Trophoblast cell (in vitro differentiated cells and primary cell): ENCODE data around the gene CGB5. TPM values are rescaled to one million over a fixed set of nuclear protein-coding genes. Genes with fewer than 3 reads are reported as not detected.
"Not testable (repeated sequence)": the region's sequence is repeated elsewhere in the genome, so short reads cannot be mapped to it uniquely, and the experiment has no call there.

Experiments used
- DNase-seq, 2 donors: peaks; one replicate each; pipeline ENCODE4 v3.0.0-alpha.2; 2016
- H2AFZ ChIP-seq: 2 replicates; pipeline ENCODE4 v1.6.1; 2013; ENCODE audit warnings: low read length, moderate library complexity, mild to moderate bottlenecking; ENCODE audit not compliant: insufficient read depth, poor library complexity
- H2AK5ac ChIP-seq: 2 replicates; pipeline ENCODE4 v1.6.1; 2013; ENCODE audit warnings: mild to moderate bottlenecking, low read length
- H2BK120ac ChIP-seq: 2 replicates; pipeline ENCODE4 v1.6.1; 2013; ENCODE audit warnings: low read length, mild to moderate bottlenecking, moderate library complexity; ENCODE audit not compliant: insufficient read depth, poor library complexity
- H2BK12ac ChIP-seq: 2 replicates; pipeline ENCODE4 v1.6.1; 2013; ENCODE audit warnings: mild to moderate bottlenecking, low read length, moderate library complexity
- H2BK5ac ChIP-seq: 2 replicates; pipeline ENCODE4 v1.6.1; 2013; ENCODE audit warnings: low read length, low read depth, moderate library complexity, mild to moderate bottlenecking; ENCODE audit not compliant: poor library complexity
- H3K14ac ChIP-seq: 2 replicates; pipeline ENCODE4 v1.6.1; 2013; ENCODE audit warnings: mild to moderate bottlenecking, low read length
- H3K18ac ChIP-seq: 2 replicates; pipeline ENCODE4 v1.6.1; 2013; ENCODE audit warnings: mild to moderate bottlenecking, low read length
- H3K23ac ChIP-seq: 2 replicates; pipeline ENCODE4 v1.6.1; 2013; ENCODE audit warnings: low read length
- H3K27ac ChIP-seq: 2 replicates; pipeline ENCODE4 v1.5.1; 2013; ENCODE audit warnings: low read depth, mild to moderate bottlenecking, inconsistent platforms, low read length, moderate library complexity
- H3K27me3 ChIP-seq: 2 replicates; pipeline ENCODE4 v1.6.1; 2013; ENCODE audit warnings: inconsistent platforms, mild to moderate bottlenecking, low read length, moderate library complexity; ENCODE audit not compliant: insufficient read depth
- H3K36me3 ChIP-seq, 2 experiments: 1 replicate in 1 of 2; 2 replicates in 1 of 2; pipeline ENCODE4 v1.6.1; 2013; ENCODE audit warnings: low read length in 2 of 2, mild to moderate bottlenecking in 2 of 2, moderate library complexity in 1 of 2; ENCODE audit not compliant: insufficient read depth in 2 of 2, control insufficient read depth in 1 of 2
- H3K4ac ChIP-seq: 2 replicates; pipeline ENCODE4 v1.6.1; 2013; ENCODE audit warnings: low read depth, mild to moderate bottlenecking, low read length, moderate library complexity
- H3K4me1 ChIP-seq, 2 experiments: 1 replicate in 1 of 2; 2 replicates in 1 of 2; pipeline ENCODE4 v1.6.1; 2013; ENCODE audit warnings: low read length in 2 of 2, mild to moderate bottlenecking in 2 of 2, moderate library complexity in 1 of 2; ENCODE audit not compliant: insufficient read depth in 2 of 2, control insufficient read depth in 1 of 2
- H3K4me2 ChIP-seq: 2 replicates; pipeline ENCODE4 v1.6.1; 2013; ENCODE audit warnings: inconsistent platforms, mild to moderate bottlenecking, low read length, moderate library complexity
- H3K4me3 ChIP-seq: 2 replicates; pipeline ENCODE4 v1.5.1; 2013; ENCODE audit warnings: mild to moderate bottlenecking, low read depth, low read length, inconsistent platforms
- H3K79me1 ChIP-seq: one replicate; pipeline ENCODE4 v1.6.1; 2013; ENCODE audit warnings: low read length
- H3K79me2 ChIP-seq: 2 replicates; pipeline ENCODE4 v1.6.1; 2013; ENCODE audit warnings: low read length, mild to moderate bottlenecking; ENCODE audit not compliant: control insufficient read depth, insufficient read depth, poor library complexity
- H3K9ac ChIP-seq: 2 replicates; pipeline ENCODE4 v1.6.1; 2013; ENCODE audit warnings: mild to moderate bottlenecking, low read length
- H3K9me3 ChIP-seq: 2 replicates; pipeline ENCODE4 v1.6.1; 2013; ENCODE audit warnings: low read depth, mild to moderate bottlenecking, control low read depth, inconsistent platforms, low read length; ENCODE audit not compliant: insufficient read depth
- H4K12ac ChIP-seq: 2 replicates; pipeline ENCODE4 v1.6.1; 2013; ENCODE audit warnings: low read depth, mild to moderate bottlenecking, low read length, moderate library complexity
- H4K8ac ChIP-seq: 2 replicates; pipeline ENCODE4 v1.6.1; 2013; ENCODE audit warnings: low read depth, mild to moderate bottlenecking, low read length, moderate library complexity
- H4K91ac ChIP-seq: one replicate; pipeline ENCODE4 v1.6.1; 2013; ENCODE audit warnings: low read depth, mild to moderate bottlenecking, low read length, moderate library complexity
- WGBS: extraction: QIAGEN DNeasy Blood & Tissue Kit; methylation state at CpG from one replicate; pipeline ENCODE4 v1.1.7; 2013; ENCODE audit warnings: missing lambda C conversion rate; ENCODE audit not compliant: insufficient read length, insufficient coverage; ENCODE audit errors: extremely low coverage; 5-methylcytosine and 5-hydroxymethylcytosine counted together
- polyA plus RNA-seq: library from polyadenylated mRNA; stranded (reverse); fragments of 200-250 nt; gene quantifications from 2 replicates; pipeline ENCODE4 v1.2.3, GENCODE V29; 2013

Gene CGB5
- 322 and 331 TPM in 2 replicates for polyA plus RNA-seq

DNA sequence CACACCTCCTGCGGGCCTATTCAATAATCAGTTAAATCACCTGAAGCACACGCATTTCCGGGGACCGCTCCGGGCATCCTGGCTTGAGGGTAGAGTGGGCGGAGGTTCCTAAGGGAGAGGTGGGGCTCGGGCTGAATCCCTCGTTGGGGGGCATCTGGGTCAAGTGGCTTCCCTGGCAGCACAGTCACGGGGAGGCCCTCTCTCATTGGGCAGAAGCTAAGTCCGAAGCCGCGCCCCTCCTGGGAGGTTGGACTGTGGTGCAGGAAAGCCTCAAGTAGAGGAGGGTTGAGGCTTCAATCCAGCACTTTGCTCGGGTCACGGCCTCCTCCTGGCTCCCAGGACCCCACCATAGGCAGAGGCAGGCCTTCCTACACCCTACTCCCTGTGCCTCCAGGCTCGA lies at the start of gene CGB5:
CGB5 (plus strand) TSS at position 301 of the 400 bp plus-strand sequence. CDS start 362 bp downstream, outside the sequence.
- H3K9ac ChIP-seq, H4K8ac ChIP-seq, H3K9me3 ChIP-seq, H2AFZ ChIP-seq, H3K79me1 ChIP-seq, H4K91ac ChIP-seq, H3K4me2 ChIP-seq, H3K79me2 ChIP-seq, H2AK5ac ChIP-seq, DNase-seq, H3K36me3 ChIP-seq, H2BK5ac ChIP-seq, H3K4me1 ChIP-seq, H3K27ac ChIP-seq, H4K12ac ChIP-seq, H2BK120ac ChIP-seq, H3K23ac ChIP-seq, H2BK12ac ChIP-seq, H3K18ac ChIP-seq, H3K4me3 ChIP-seq, H3K4ac ChIP-seq, H3K14ac ChIP-seq, H3K27me3 ChIP-seq: not testable (repeated sequence)
- no CpG with 5 or more reads among the region's 15 CpGs for WGBS

DNA sequence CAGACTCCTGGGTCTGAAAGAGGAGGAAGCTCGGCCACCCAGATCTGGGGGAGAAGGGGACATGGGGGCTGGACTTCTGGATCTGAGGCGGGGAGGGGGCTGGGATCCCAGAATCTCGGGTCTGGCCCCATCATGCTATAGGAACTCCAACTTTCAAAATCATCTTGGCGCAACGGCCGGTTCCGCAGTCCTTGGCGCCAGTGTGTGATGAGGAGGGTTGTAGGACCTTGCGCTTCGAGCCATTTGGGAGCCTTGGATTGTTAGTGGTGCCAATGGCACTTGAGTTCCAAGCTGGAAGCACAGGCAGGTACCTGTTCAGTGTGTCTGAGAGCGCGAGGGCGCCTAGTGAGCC lies 49.6 kb upstream of the CGB5 start:
- Histone ChIP-seq H2BK12ac (no peak overlapping the region), H3K18ac (peak overlapping the region; percentile 32), H3K27me3 (no peaks in the 10 kb centered on the region), H2AK5ac (peak overlapping the region; percentile 40), H2BK5ac (no peak overlapping the region), H3K79me2 (peaks cover 18% of the 10 kb centered on the region), H3K9ac (peak overlapping the region; percentile 79), H4K8ac (peak overlapping the region; percentile 87), H3K14ac (peak overlapping the region; percentile 8), H3K4ac (peak overlapping the region; percentile 75), H2AFZ (peak overlapping the region; percentile 58), H3K9me3 (no peaks in the 10 kb centered on the region), H2BK120ac (no peak overlapping the region), H3K79me1 (peaks cover 17% of the 10 kb centered on the region), H3K4me1 (peaks cover 21 to 28% of the 10 kb centered on the region in 2 experiments), H3K4me3 (peak overlapping the region; percentile 81), H4K91ac (peak overlapping the region; percentile 59), H3K36me3 (peaks cover 12 to 13% of the 10 kb centered on the region in 2 experiments), H3K4me2 (peak overlapping the region; percentile 78), H3K27ac (no peak overlapping the region), H4K12ac (no peak overlapping the region), H3K23ac (no peak overlapping the region)
- no CpG with 5 or more reads among the region's 13 CpGs for WGBS
- no peak for DNase-seq

DNA sequence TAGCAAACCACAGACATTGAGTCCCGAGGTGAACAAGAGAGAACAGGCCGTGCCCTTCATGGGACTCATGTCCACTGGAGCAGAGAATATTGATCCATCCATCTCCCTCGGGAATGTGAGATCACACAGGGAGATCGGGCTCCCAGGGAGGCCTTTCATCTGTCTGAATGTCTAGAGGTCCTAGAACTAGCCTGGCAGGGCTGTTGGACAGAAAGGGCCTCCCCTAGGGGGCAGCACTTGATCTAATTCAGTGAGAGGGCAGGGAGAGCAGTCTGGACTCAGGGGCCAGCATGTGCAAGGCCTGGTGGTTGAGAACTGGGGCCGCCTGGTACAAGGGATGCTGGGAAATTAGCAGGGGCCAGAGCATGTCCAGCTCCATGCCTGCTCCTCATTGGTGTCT lies 45.7 kb upstream of the CGB5 start:
- H3K9ac ChIP-seq, result no peak overlapping the region
- peaks cover 5% of the 10 kb centered on the region for H3K79me1 ChIP-seq
- no peak overlapping the region for H2BK12ac ChIP-seq
- no peak overlapping the region for H2AK5ac ChIP-seq
- H3K14ac ChIP-seq, result no peak overlapping the region
- peaks cover 4 to 9% of the 10 kb centered on the region in 2 experiments for H3K36me3 ChIP-seq
- no peak overlapping the region for H3K4me2 ChIP-seq
- no peak overlapping the region for H3K4me3 ChIP-seq
- peak; percentile 69 to 80 for DNase-seq
- H3K18ac ChIP-seq, result no peak overlapping the region
- H3K4me1 ChIP-seq, result peaks cover 0 to 6% of the 10 kb centered on the region in 2 experiments
- no peaks in the 10 kb centered on the region for H3K9me3 ChIP-seq
- no CpG with 5 or more reads among the region's 5 CpGs for WGBS
- no peak overlapping the region for H2BK5ac ChIP-seq
- H4K91ac ChIP-seq, result no peak overlapping the region
- no peak overlapping the region for H4K8ac ChIP-seq
- no peak overlapping the region for H2AFZ ChIP-seq
- no peak overlapping the region for H2BK120ac ChIP-seq
- H3K27me3 ChIP-seq, result no peaks in the 10 kb centered on the region
- H3K79me2 ChIP-seq, result peaks cover 4% of the 10 kb centered on the region
- H4K12ac ChIP-seq, result no peak overlapping the region
- H3K4ac ChIP-seq, result no peak overlapping the region
- no peak overlapping the region for H3K27ac ChIP-seq
- no peak overlapping the region for H3K23ac ChIP-seq

- Histone ChIP-seq H3K4me1 (no peaks in the 10 kb centered on the region), H2BK5ac (no peak overlapping the region), H3K4me2 (no peak overlapping the region), H3K79me2 (no peaks in the 10 kb centered on the region), H4K91ac (no peak overlapping the region), H3K27me3 (no peaks in the 10 kb centered on the region), H3K36me3 (peaks cover 18 to 19% of the 10 kb centered on the region in 2 experiments), H3K4me3 (no peak overlapping the region), H3K14ac (no peak overlapping the region), H3K18ac (no peak overlapping the region), H3K9ac (no peak overlapping the region), H3K4ac (no peak overlapping the region), H3K9me3 (no peaks in the 10 kb centered on the region), H4K8ac (no peak overlapping the region), H4K12ac (no peak overlapping the region), H2BK120ac (no peak overlapping the region), H2AFZ (no peak overlapping the region), H3K79me1 (no peaks in the 10 kb centered on the region), H3K27ac (no peak overlapping the region), H2AK5ac (no peak overlapping the region), H3K23ac (no peak overlapping the region), H2BK12ac (no peak overlapping the region)
- no CpG with 5 or more reads among the region's 16 CpGs for WGBS
- peak; percentile 74 to 85 for DNase-seq
These were observed 43.9 kb upstream of the CGB5 start for GRCh38 chr19:48999481-49000325.
